DND-41 (cell line): ENCODE results near the gene OLA1.

Source experiments
- ATAC-seq: fragments of 200-7000 bp; cut with Tn5 transposase; 3 replicates; pipeline ENCODE4 v1.9.1; 2021; ENCODE audit warnings: low read depth; ENCODE audit not compliant: insufficient read depth
- DNase-seq: peaks from one replicate; pipeline ENCODE4 v3.0.0-alpha.2; 2020
- H2AFZ ChIP-seq: 2 replicates; pipeline ENCODE4 v1.6.0; 2012; ENCODE audit warnings: low read depth, low read length
- H3K27ac ChIP-seq: 2 replicates; pipeline ENCODE4 v1.5.1; 2012; ENCODE audit warnings: low read length, inconsistent platforms
- H3K27me3 ChIP-seq: fragments of 200-600 bp; sonication (generic); 2 replicates; pipeline ENCODE4 v1.6.0; 2012; ENCODE audit warnings: low read length, mild to moderate bottlenecking, inconsistent platforms; ENCODE audit not compliant: insufficient read depth, poor library complexity
- H3K36me3 ChIP-seq: 2 replicates; pipeline ENCODE4 v1.5.1; 2012; ENCODE audit warnings: low read length, inconsistent platforms; ENCODE audit not compliant: insufficient read depth
- H3K4me1 ChIP-seq: 2 replicates; pipeline ENCODE4 v1.5.1; 2012; ENCODE audit warnings: mild to moderate bottlenecking, low read length; ENCODE audit not compliant: insufficient read depth
- H3K4me2 ChIP-seq: 2 replicates; pipeline ENCODE4 v1.6.0; 2012; ENCODE audit warnings: mild to moderate bottlenecking, moderate library complexity, low read length, inconsistent platforms; ENCODE audit not compliant: insufficient read depth
- H3K4me3 ChIP-seq, 2 experiments: fragments of 200-600 bp in 1 of 2; shearing (Covaris generic) in 1 of 2; 2 replicates each; pipeline ENCODE4 v1.5.1; 2012 to 2016; ENCODE audit warnings: inconsistent platforms in 2 of 2, low read length in 2 of 2, mild to moderate bottlenecking in 2 of 2, low read depth in 1 of 2, moderate library complexity in 1 of 2
- H3K79me2 ChIP-seq: 2 replicates; pipeline ENCODE4 v1.6.0; 2012; ENCODE audit warnings: low read length, inconsistent platforms; ENCODE audit not compliant: insufficient read depth
- H3K9ac ChIP-seq: 2 replicates; pipeline ENCODE4 v1.6.0; 2012; ENCODE audit warnings: low read depth, mild to moderate bottlenecking, inconsistent platforms, low read length, moderate library complexity
- H3K9me3 ChIP-seq: 2 replicates; pipeline ENCODE4 v1.5.1; 2012; ENCODE audit warnings: low read length, moderate library complexity, mild to moderate bottlenecking, inconsistent platforms; ENCODE audit not compliant: insufficient read depth, severe bottlenecking
- H4K20me1 ChIP-seq: 2 replicates; pipeline ENCODE4 v1.6.0; 2012; ENCODE audit warnings: low read length; ENCODE audit not compliant: insufficient read depth
- CTCF ChIP-seq: IDR thresholded peaks from 2 replicates; pipeline ENCODE4 v1.5.1; 2012; ENCODE audit warnings: borderline replicate concordance, low read length, moderate library complexity, mild to moderate bottlenecking; ENCODE audit not compliant: poor library complexity, severe bottlenecking; ENCODE audit errors: extremely low read depth
- EZH2 ChIP-seq: IDR thresholded peaks from 3 replicates; pipeline ENCODE4 v1.6.1; 2012; ENCODE audit warnings: borderline replicate concordance, low read depth, mild to moderate bottlenecking, moderate library complexity, low read length, inconsistent platforms; ENCODE audit not compliant: severe bottlenecking

OLA1 gene

GRCh38 chr2:174245065-174245464 lies 3.3 kb downstream of the OLA1 start:
- peaks cover 36% of the 10 kb centered on the region for H4K20me1 ChIP-seq
- ATAC-seq (no peak), DNase-seq (no peak)
- no peak overlapping the region for H3K4me3 ChIP-seq
- H3K27me3 ChIP-seq = no peaks in the 10 kb centered on the region
- H3K9me3 ChIP-seq = no peaks in the 10 kb centered on the region
- peaks cover 85% of the 10 kb centered on the region for H3K79me2 ChIP-seq
- H3K36me3 ChIP-seq = peaks cover 41% of the 10 kb centered on the region
- no peak overlapping the region for H3K9ac ChIP-seq
- peak overlapping the region; percentile 50; the same call in 1 of the 2 replicates for H3K4me2 ChIP-seq
- no peak for TF ChIP-seq EZH2
- TF ChIP-seq CTCF = no peak
- peaks cover 56% of the 10 kb centered on the region for H3K4me1 ChIP-seq
- H2AFZ ChIP-seq = no peak overlapping the region
- no peak overlapping the region for H3K27ac ChIP-seq

- H3K79me2 ChIP-seq = peaks cover 96% of the 10 kb centered on the region
- H3K4me2 ChIP-seq = peak overlapping the region; percentile 13; the same call in 1 of the 2 replicates
These were observed 4.5 kb downstream of the OLA1 start for GRCh38 chr2:174243812-174244211.

GRCh38 chr2:174240097-174240496 lies 8.2 kb downstream of the OLA1 start:
- peaks cover 20% of the 10 kb centered on the region; the same call in 1 of the 2 replicates for H3K4me1 ChIP-seq
- no peaks in the 10 kb centered on the region for H3K9me3 ChIP-seq
- H4K20me1 ChIP-seq = peaks cover 48% of the 10 kb centered on the region
- H3K36me3 ChIP-seq = peaks cover 41% of the 10 kb centered on the region
- DNase-seq (no peak), ATAC-seq (no peak)
- no peak overlapping the region for H2AFZ ChIP-seq
- H3K9ac ChIP-seq = no peak overlapping the region
- H3K4me2 ChIP-seq = no peak overlapping the region
- TF ChIP-seq CTCF (no peak), EZH2 (no peak)
- H3K79me2 ChIP-seq = peaks cover 100% of the 10 kb centered on the region
- no peak overlapping the region for H3K27ac ChIP-seq
- H3K4me3 ChIP-seq = no peak overlapping the region
- no peaks in the 10 kb centered on the region for H3K27me3 ChIP-seq

More at GRCh38 chr2:174243812-174244211, 4.5 kb downstream of the OLA1 start:
- DNase-seq (no peak), ATAC-seq (no peak)
- H3K36me3 ChIP-seq = peaks cover 41% of the 10 kb centered on the region
- H2AFZ ChIP-seq = no peak overlapping the region
- H3K4me3 ChIP-seq = no peak overlapping the region
- TF ChIP-seq EZH2 = no peak
- no peak for TF ChIP-seq CTCF
- peaks cover 37% of the 10 kb centered on the region for H4K20me1 ChIP-seq
- H3K4me1 ChIP-seq = peaks cover 46% of the 10 kb centered on the region
- no peak overlapping the region for H3K9ac ChIP-seq
- H3K9me3 ChIP-seq = no peaks in the 10 kb centered on the region
- no peak overlapping the region for H3K27ac ChIP-seq
- no peaks in the 10 kb centered on the region for H3K27me3 ChIP-seq
